HepG2 (cell line): ENCODE data around the gene DNAJC9. TPM values are rescaled to one million over a fixed set of nuclear protein-coding genes. Genes with fewer than 3 reads are reported as not detected.
A peak's percentile ranks its signal among the peaks of the same experiment; 100 is the strongest.

Experiments used
- BRCA1 ChIP-seq: sonication (generic); formaldehyde crosslinking; IDR thresholded peaks from 2 replicates; pipeline ENCODE4 v1.4.0; 2020; ENCODE audit warnings: missing genetic modification reagents
- BRD4 ChIP-seq: sonication (generic); formaldehyde crosslinking; IDR thresholded peaks from 2 replicates; pipeline ENCODE4 v1.4.0; 2020; ENCODE audit warnings: missing genetic modification reagents
- DNMT3B ChIP-seq: conservative IDR thresholded peaks from 2 replicates; pipeline ENCODE4 v1.6.1; 2016; ENCODE audit warnings: missing biosample characterization, control low read depth
- HDAC2 ChIP-seq: sonication (generic); formaldehyde crosslinking; IDR thresholded peaks from 2 replicates; pipeline ENCODE4 v1.4.0; 2020; ENCODE audit warnings: missing genetic modification reagents
- HNRNPH1 ChIP-seq: fragments of 200-400 bp; formaldehyde crosslinking; optimal IDR thresholded peaks from 2 replicates; pipeline ENCODE3; 2017; ENCODE audit warnings: mild to moderate bottlenecking, low read depth, low read length
- KLF12 ChIP-seq: sonication (generic); formaldehyde crosslinking; IDR thresholded peaks from 2 replicates; pipeline ENCODE4 v1.4.0; 2020; ENCODE audit warnings: missing genetic modification reagents, borderline replicate concordance
- KLF13 ChIP-seq: sonication (generic); formaldehyde crosslinking; IDR thresholded peaks from 2 replicates; pipeline ENCODE4 v1.4.0; 2020; ENCODE audit warnings: mild to moderate bottlenecking, missing genetic modification reagents
- MED1 ChIP-seq: sonication (generic); formaldehyde crosslinking; IDR thresholded peaks from 2 replicates; pipeline ENCODE4 v1.4.0; 2020; ENCODE audit warnings: missing genetic modification reagents
- MTA3 ChIP-seq: sonication (generic); formaldehyde crosslinking; IDR thresholded peaks from 2 replicates; pipeline ENCODE4 v1.4.0; 2020; ENCODE audit warnings: missing genetic modification reagents
- NPAS2 ChIP-seq: sonication (generic); formaldehyde crosslinking; IDR thresholded peaks from 2 replicates; pipeline ENCODE4 v1.8.0; 2022; ENCODE audit warnings: mild to moderate bottlenecking, missing genetic modification reagents, borderline replicate concordance
- PHF5A ChIP-seq: IDR thresholded peaks from one replicate; pipeline ENCODE4 v1.6.1; 2018; ENCODE audit warnings: low read depth, missing genetic modification reagents; ENCODE audit not compliant: unreplicated experiment
- PHF8 ChIP-seq: sonication (generic); formaldehyde crosslinking; IDR thresholded peaks from 2 replicates; pipeline ENCODE4 v1.5.0; 2020; ENCODE audit warnings: missing genetic modification reagents
- RCOR2 ChIP-seq: IDR thresholded peaks from 2 replicates; pipeline ENCODE4 v1.6.1; 2016; ENCODE audit warnings: missing biosample characterization, missing genetic modification reagents
- RFXANK ChIP-seq: IDR thresholded peaks from 2 replicates; pipeline ENCODE4 v1.6.1; 2016
- RXRB ChIP-seq: IDR thresholded peaks from 2 replicates; pipeline ENCODE4 v1.6.1; 2016; ENCODE audit warnings: borderline replicate concordance, missing genetic modification reagents, missing compliant biosample characterization
- SKI ChIP-seq: fragments of 450-650 bp; IDR thresholded peaks from one replicate; pipeline ENCODE4 v1.6.1; 2018; ENCODE audit warnings: mild to moderate bottlenecking; ENCODE audit not compliant: partially characterized antibody
- SYNCRIP ChIP-seq: fragments of 200-400 bp; formaldehyde crosslinking; IDR thresholded peaks from 2 replicates; pipeline ENCODE4 v1.6.1; 2018; ENCODE audit warnings: mild to moderate bottlenecking, low read depth, low read length; ENCODE audit not compliant: insufficient read depth
- ZC3H13 ChIP-seq: sonication (generic); formaldehyde crosslinking; IDR thresholded peaks from 2 replicates; pipeline ENCODE4 v1.8.1; 2023; ENCODE audit warnings: mild to moderate bottlenecking, missing genetic modification reagents, moderate library complexity
- ZMAT3 ChIP-seq: sonication (generic); formaldehyde crosslinking; conservative IDR thresholded peaks from 2 replicates; pipeline ENCODE4 v1.7.0; 2021; ENCODE audit warnings: missing genetic modification reagents
- ZNF205 ChIP-seq: IDR thresholded peaks from 2 replicates; pipeline ENCODE4 v1.6.1; 2018; ENCODE audit warnings: missing biosample characterization, missing genetic modification reagents
- ZNF292 ChIP-seq: sonication (generic); formaldehyde crosslinking; IDR thresholded peaks from 2 replicates; pipeline ENCODE4 v1.8.1; 2022; ENCODE audit warnings: mild to moderate bottlenecking, low read depth, missing genetic modification reagents, borderline replicate concordance
- ZNF44 ChIP-seq: sonication (generic); formaldehyde crosslinking; IDR thresholded peaks from 2 replicates; pipeline ENCODE4 v1.5.1; 2020; ENCODE audit warnings: mild to moderate bottlenecking, missing genetic modification reagents
- ZNF550 ChIP-seq: sonication (generic); formaldehyde crosslinking; IDR thresholded peaks from 2 replicates; pipeline ENCODE4 v1.4.0; 2020; ENCODE audit warnings: mild to moderate bottlenecking, missing genetic modification reagents, borderline replicate concordance
- ZNF616 ChIP-seq: sonication (generic); formaldehyde crosslinking; IDR thresholded peaks from 2 replicates; pipeline ENCODE4 v1.5.0; 2020; ENCODE audit warnings: low read depth, mild to moderate bottlenecking, missing genetic modification reagents
- ZNF776 ChIP-seq: sonication (generic); formaldehyde crosslinking; IDR thresholded peaks from 2 replicates; pipeline ENCODE4 v1.4.0; 2020; ENCODE audit warnings: mild to moderate bottlenecking, missing genetic modification reagents
- ZNF780A ChIP-seq: sonication (generic); formaldehyde crosslinking; IDR thresholded peaks from 2 replicates; pipeline ENCODE4 v1.8.0; 2022; ENCODE audit warnings: mild to moderate bottlenecking, missing genetic modification reagents, moderate library complexity
- polyA plus RNA-seq, 8 experiments: library from polyadenylated mRNA; depleted of rRNA in 3 of 8; stranded (reverse) in 7 of 8; unstranded in 1 of 8; fragments of >200 nt; fragmentation: Illumina TruSeq in 4 of 8; extraction: Trizol in 4 of 8; gene quantifications; 2 replicates each; pipeline versions ENCODE4 v1.2.1 to v1.2.3, GENCODE V29; 2011 to 2016; ENCODE audit warnings: low read depth in 4 of 8, missing spikeins in 1 of 8, mixed read lengths in 1 of 8; ENCODE audit not compliant: insufficient read depth in 1 of 8
- total RNA-seq, 5 experiments: library from RNA; depleted of rRNA; stranded (reverse); fragments of >200 nt; fragmentation: Illumina TruSeq; extraction: Trizol; gene quantifications; 2 replicates each; pipeline ENCODE4 v1.2.3, GENCODE V29; 2016; ENCODE audit warnings: low read depth in 1 of 5
- TF ChIP-seq, protein P1 (sequence below): sonication (generic); formaldehyde crosslinking; IDR thresholded peaks from 2 replicates; pipeline ENCODE4 v1.5.0; 2020; ENCODE audit warnings: missing genetic modification reagents, mild to moderate bottlenecking, borderline replicate concordance
- TF ChIP-seq, protein P2 (sequence below): sonication (generic); formaldehyde crosslinking; IDR thresholded peaks from 2 replicates; pipeline ENCODE4 v1.5.0; 2020; ENCODE audit warnings: missing genetic modification reagents
- TF ChIP-seq, protein P3 (sequence below): sonication (generic); formaldehyde crosslinking; IDR thresholded peaks from 2 replicates; pipeline ENCODE4 v1.4.0; 2020; ENCODE audit warnings: missing genetic modification reagents, borderline replicate concordance

The DNAJC9 gene
- total and polyA plus RNA-seq, 2 of the 13 experiments (the other 11 are each of a cell fraction or from before 2014, with no cell fraction given) = 15.9 to 60.3 TPM

DNA sequence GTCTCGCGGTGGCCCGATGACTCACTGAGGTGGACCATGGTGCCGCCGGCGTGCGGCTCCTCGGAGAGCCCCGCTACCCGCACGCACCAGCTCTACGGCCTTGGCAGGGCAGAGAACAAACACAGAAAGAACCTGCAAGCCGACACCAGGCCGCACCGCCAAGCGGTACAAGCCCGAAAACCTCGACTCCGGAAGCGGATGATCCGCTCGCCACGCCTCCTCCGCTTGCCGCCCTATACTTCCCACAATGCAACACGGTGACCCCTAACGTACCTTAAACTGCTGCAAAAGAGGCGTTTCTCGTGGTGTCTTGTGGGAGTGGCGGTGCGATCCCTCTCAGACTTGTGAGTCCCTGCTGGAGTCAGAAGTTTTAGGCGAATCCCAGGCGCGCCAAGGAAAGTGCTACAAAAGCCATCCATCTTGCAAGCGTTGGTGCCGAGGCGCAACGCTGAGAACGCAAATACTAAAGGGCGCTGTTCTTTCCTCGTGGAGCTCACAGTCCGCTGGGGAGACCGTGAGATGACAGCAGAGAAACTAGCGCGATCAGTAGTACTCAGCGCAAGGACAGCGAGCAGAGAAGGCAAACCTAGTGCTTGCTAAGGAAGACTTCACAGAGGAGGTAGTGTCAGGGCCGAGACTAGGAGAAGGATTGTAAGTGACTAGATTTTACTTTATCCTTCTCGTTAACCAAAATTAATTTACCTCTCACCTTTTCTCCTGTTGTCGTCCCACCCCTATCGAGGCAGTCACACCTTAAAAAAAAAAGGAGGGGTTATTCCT, 5.6 kb upstream of the DNAJC9 start, which contains the start of gene MRPS16 (continued):
- peak; percentile 88; the same call in 1 of the 2 replicates for TF ChIP-seq DNMT3B (CRISPR knock-in tag)
- no peak for TF ChIP-seq MTA3
- no peak for TF ChIP-seq BRCA1 (CRISPR knock-in tag)
- TF ChIP-seq PHF8 (CRISPR knock-in tag) = peak; percentile 98
- TF ChIP-seq KLF13 (CRISPR knock-in tag) = no peak
- TF ChIP-seq NPAS2 = no peak
- TF ChIP-seq ZC3H13 (CRISPR knock-in tag) = 0 out of 2 replicates have a peak, but pooled peaks have one; percentile 9
- TF ChIP-seq ZNF550 = 0 out of 2 replicates have a peak, but pooled peaks have one; percentile 22
- TF ChIP-seq HDAC2 = peak; percentile 86
- TF ChIP-seq SYNCRIP = no peak
- 0 out of 2 replicates have a peak, but pooled peaks have one; percentile 45 for TF ChIP-seq ZNF205 (CRISPR knock-in tag)
- peak; percentile 73; the same call in 1 of the 2 replicates for TF ChIP-seq ZNF292
- peak; percentile 69; the same call in 1 of the 2 replicates for TF ChIP-seq KLF12
- peak; percentile 72 for TF ChIP-seq MED1 (CRISPR knock-in tag)
- no peak for TF ChIP-seq PHF5A (CRISPR knock-in tag)
- TF ChIP-seq, protein P1, sequence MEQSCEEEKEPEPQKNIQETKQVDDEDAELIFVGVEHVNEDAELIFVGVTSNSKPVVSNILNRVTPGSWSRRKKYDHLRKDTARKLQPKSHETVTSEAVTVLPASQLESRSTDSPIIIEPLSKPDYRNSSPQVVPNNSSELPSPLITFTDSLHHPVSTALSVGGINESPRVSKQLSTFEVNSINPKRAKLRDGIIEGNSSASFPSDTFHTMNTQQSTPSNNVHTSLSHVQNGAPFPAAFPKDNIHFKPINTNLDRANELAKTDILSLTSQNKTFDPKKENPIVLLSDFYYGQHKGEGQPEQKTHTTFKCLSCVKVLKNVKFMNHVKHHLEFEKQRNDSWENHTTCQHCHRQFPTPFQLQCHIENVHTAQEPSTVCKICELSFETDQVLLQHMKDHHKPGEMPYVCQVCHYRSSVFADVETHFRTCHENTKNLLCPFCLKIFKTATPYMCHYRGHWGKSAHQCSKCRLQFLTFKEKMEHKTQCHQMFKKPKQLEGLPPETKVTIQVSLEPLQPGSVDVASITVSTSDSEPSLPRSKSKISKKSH = peak; percentile 92
- no peak; the same call in 1 of the 2 replicates for TF ChIP-seq ZNF44
- TF ChIP-seq RXRB (CRISPR knock-in tag) = peak; percentile 81
- TF ChIP-seq RFXANK (CRISPR knock-in tag) = peak; percentile 29; the same call in 1 of the 2 replicates
- TF ChIP-seq HNRNPH1 = no peak
- peak; percentile 73 for TF ChIP-seq BRD4 (CRISPR knock-in tag)
- TF ChIP-seq, protein P2, sequence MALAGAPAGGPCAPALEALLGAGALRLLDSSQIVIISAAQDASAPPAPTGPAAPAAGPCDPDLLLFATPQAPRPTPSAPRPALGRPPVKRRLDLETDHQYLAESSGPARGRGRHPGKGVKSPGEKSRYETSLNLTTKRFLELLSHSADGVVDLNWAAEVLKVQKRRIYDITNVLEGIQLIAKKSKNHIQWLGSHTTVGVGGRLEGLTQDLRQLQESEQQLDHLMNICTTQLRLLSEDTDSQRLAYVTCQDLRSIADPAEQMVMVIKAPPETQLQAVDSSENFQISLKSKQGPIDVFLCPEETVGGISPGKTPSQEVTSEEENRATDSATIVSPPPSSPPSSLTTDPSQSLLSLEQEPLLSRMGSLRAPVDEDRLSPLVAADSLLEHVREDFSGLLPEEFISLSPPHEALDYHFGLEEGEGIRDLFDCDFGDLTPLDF (CRISPR knock-in tag) = peak; percentile 92
- TF ChIP-seq, protein P3, sequence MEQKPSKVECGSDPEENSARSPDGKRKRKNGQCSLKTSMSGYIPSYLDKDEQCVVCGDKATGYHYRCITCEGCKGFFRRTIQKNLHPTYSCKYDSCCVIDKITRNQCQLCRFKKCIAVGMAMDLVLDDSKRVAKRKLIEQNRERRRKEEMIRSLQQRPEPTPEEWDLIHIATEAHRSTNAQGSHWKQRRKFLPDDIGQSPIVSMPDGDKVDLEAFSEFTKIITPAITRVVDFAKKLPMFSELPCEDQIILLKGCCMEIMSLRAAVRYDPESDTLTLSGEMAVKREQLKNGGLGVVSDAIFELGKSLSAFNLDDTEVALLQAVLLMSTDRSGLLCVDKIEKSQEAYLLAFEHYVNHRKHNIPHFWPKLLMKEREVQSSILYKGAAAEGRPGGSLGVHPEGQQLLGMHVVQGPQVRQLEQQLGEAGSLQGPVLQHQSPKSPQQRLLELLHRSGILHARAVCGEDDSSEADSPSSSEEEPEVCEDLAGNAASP = peak; percentile 79
- TF ChIP-seq SKI = peak; percentile 34
- peak; percentile 63 for TF ChIP-seq ZMAT3 (CRISPR knock-in tag)
- TF ChIP-seq ZNF776 (CRISPR knock-in tag) = peak; percentile 90
- TF ChIP-seq ZNF780A (CRISPR knock-in tag) = no peak; the same call in 1 of the 2 replicates
- TF ChIP-seq RCOR2 (CRISPR knock-in tag) = no peak
- TF ChIP-seq ZNF616 (CRISPR knock-in tag) = no peak
